ENCODE results near the gene MAPKAP1.

Gene MAPKAP1

GRCh38 chr9:125732562-125732961, 25.6 kb upstream of the MAPKAP1 start:
- no peak for TF ChIP-seq MAX (IDR thresholded peaks at IDR 0.05)
- no peak for TF ChIP-seq EGR1 (IDR thresholded peaks at IDR 0.05)
- TF ChIP-seq CREB1 (IDR thresholded peaks at IDR 0.05; ENCODE audit: low read depth) = no peak
- peak; percentile 86 for TF ChIP-seq REST (IDR thresholded peaks at IDR 0.05; ENCODE audit: low read depth)
- no peak for TF ChIP-seq FOXM1 (IDR thresholded peaks at IDR 0.05; ENCODE audit: borderline replicate concordance, low read depth)

- TF ChIP-seq EGR1 (IDR thresholded peaks at IDR 0.05) = no peak
- TF ChIP-seq ZBTB7A (IDR thresholded peaks at IDR 0.05; ENCODE audit: low read depth) = no peak
- TF ChIP-seq EP300 (IDR thresholded peaks at IDR 0.05; ENCODE audit: borderline replicate concordance) = no peak
- TF ChIP-seq REST (IDR thresholded peaks at IDR 0.05; ENCODE audit: low read depth) = no peak
- TF ChIP-seq MAX (IDR thresholded peaks at IDR 0.05) = no peak
- TF ChIP-seq YY1 (IDR thresholded peaks at IDR 0.05; ENCODE audit: low read depth) = no peak
- TF ChIP-seq CEBPB (IDR thresholded peaks at IDR 0.05) = no peak
- no peak for TF ChIP-seq RAD21 (IDR thresholded peaks at IDR 0.05; ENCODE audit: low read depth)
- no peak for TF ChIP-seq FOXM1 (IDR thresholded peaks at IDR 0.05; ENCODE audit: borderline replicate concordance, low read depth)
- TF ChIP-seq USF1 (IDR thresholded peaks at IDR 0.05) = no peak
- TF ChIP-seq TAF1 (IDR thresholded peaks at IDR 0.05; ENCODE audit: low read depth) = no peak
- no peak for TF ChIP-seq TEAD4 (IDR thresholded peaks at IDR 0.05)
- TF ChIP-seq TCF12 (IDR thresholded peaks at IDR 0.05; ENCODE audit: low read depth) = no peak
- TF ChIP-seq NFIC (IDR thresholded peaks at IDR 0.05) = no peak
- no peak for TF ChIP-seq CREB1 (IDR thresholded peaks at IDR 0.05; ENCODE audit: low read depth)
Measured at GRCh38 chr9:125730168-125730567, 23.2 kb upstream of the MAPKAP1 start.

GRCh38 chr9:125726456-125727132, 19.6 kb upstream of the MAPKAP1 start:
- TF ChIP-seq EP300 (IDR thresholded peaks at IDR 0.05; ENCODE audit: borderline replicate concordance) = no peak
- TF ChIP-seq EGR1 (IDR thresholded peaks at IDR 0.05) = no peak
- no peak for TF ChIP-seq MAX (IDR thresholded peaks at IDR 0.05)
- TF ChIP-seq YY1 (IDR thresholded peaks at IDR 0.05; ENCODE audit: low read depth) = no peak
- TF ChIP-seq USF1 (IDR thresholded peaks at IDR 0.05) = no peak
- no peak for TF ChIP-seq TCF12 (IDR thresholded peaks at IDR 0.05; ENCODE audit: low read depth)
- no peak for TF ChIP-seq CREB1 (IDR thresholded peaks at IDR 0.05; ENCODE audit: low read depth)
- TF ChIP-seq ZBTB7A (IDR thresholded peaks at IDR 0.05; ENCODE audit: low read depth) = no peak
- no peak for TF ChIP-seq CEBPB (IDR thresholded peaks at IDR 0.05)
- no peak for TF ChIP-seq TAF1 (IDR thresholded peaks at IDR 0.05; ENCODE audit: low read depth)
- TF ChIP-seq NFIC (IDR thresholded peaks at IDR 0.05) = no peak
- no peak for TF ChIP-seq TEAD4 (IDR thresholded peaks at IDR 0.05)
- TF ChIP-seq REST (IDR thresholded peaks at IDR 0.05; ENCODE audit: low read depth) = no peak

- TF ChIP-seq TAF1 (IDR thresholded peaks at IDR 0.05; ENCODE audit: low read depth) (no peak), TEAD4 (IDR thresholded peaks at IDR 0.05) (no peak), MAX (IDR thresholded peaks at IDR 0.05) (no peak), CEBPB (IDR thresholded peaks at IDR 0.05) (no peak)
Measured at GRCh38 chr9:125707472-125707804, 430 bp upstream of the MAPKAP1 start.
